Tibial artery (tissue), 4 donors: ENCODE measurements around the gene ERC1.

Source experiments
- DNase-seq, 2 donors: peaks; one replicate each; pipeline ENCODE4 v3.0.0-alpha.2; 2019
- H3K27ac ChIP-seq, 2 donors: fragments of 200-600 bp; sonication (generic) in 1 of 2; 1 replicate in 1 of 2; 2 replicates in 1 of 2; pipeline ENCODE4 v1.5.1; 2018 to 2019; ENCODE audit warnings: mild to moderate bottlenecking in 1 of 2
- H3K27me3 ChIP-seq, 2 donors: fragments of 200-600 bp; sonication (generic) in 1 of 2; one replicate each; pipeline versions ENCODE4 v1.5.1 to v1.6.0; 2016 to 2019
- H3K36me3 ChIP-seq, 3 donors: fragments of 200-600 bp; sonication (generic) in 2 of 3; one replicate each; pipeline ENCODE4 v1.5.1; 2016 to 2019; ENCODE audit warnings: mild to moderate bottlenecking in 2 of 3
- H3K4me1 ChIP-seq, 4 donors: fragments of 200-600 bp; sonication (generic) in 2 of 4; 1 replicate in 3 of 4; 2 replicates in 1 of 4; pipeline ENCODE4 v1.5.1; 2016 to 2019
- H3K4me3 ChIP-seq, 2 donors: fragments of 200-600 bp; sonication (generic) in 1 of 2; 1 replicate in 1 of 2; 2 replicates in 1 of 2; pipeline ENCODE4 v1.5.1; 2018 to 2019; ENCODE audit warnings: mild to moderate bottlenecking in 2 of 2
- H3K9me3 ChIP-seq, 3 donors: fragments of 200-600 bp; sonication (generic) in 1 of 3; one replicate each; pipeline ENCODE4 v1.5.1; 2016 to 2019
- intact Hi-C: fragments of 100-400 bp; cut with DNase I; formaldehyde crosslinking; loops from one replicate; pipeline ENCODE4 v1.15.0; 2023; ENCODE audit warnings: low total_unique reads
- TF ChIP-seq, protein P1 (sequence below), 2 experiments: fragments of 200-600 bp in 1 of 2; fragments of 450-650 bp in 1 of 2; IDR thresholded peaks; one replicate each; pipeline ENCODE4 v1.5.1; 2017 to 2019; ENCODE audit warnings: antibody characterized with exemption in 2 of 2, mild to moderate bottlenecking in 1 of 2, moderate library complexity in 1 of 2

ERC1 gene

DNA sequence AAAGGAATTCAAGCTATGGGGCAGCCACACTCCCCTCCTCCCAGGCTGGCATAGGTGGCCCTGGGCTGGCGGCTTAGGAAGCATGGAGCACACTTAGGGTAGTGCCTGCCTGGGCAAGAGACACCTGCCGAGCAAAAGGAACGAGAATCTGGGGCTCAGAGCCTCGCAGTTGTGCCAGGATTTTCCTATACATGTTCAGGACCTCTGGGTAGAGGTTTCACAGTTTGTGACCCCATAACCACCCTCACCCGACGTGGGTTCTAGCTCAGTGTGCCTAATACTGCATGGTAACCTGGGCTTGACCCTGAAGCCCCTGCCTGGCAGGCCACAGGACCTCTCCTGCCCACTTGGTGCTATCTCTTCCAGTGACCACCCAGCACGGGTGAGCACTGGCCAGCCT lies 503.8 kb downstream of the ERC1 start:
- no peak overlapping the region for H3K4me3 ChIP-seq
- no peak overlapping the region for H3K27ac ChIP-seq
- no peak for DNase-seq
- H3K36me3 ChIP-seq = peaks cover 11 to 42% (median 31%) of the 10 kb centered on the region in 3 donors
- no peaks in the 10 kb centered on the region for H3K27me3 ChIP-seq
- peaks cover 0 to 17% (median 11%) of the 10 kb centered on the region in 4 donors for H3K4me1 ChIP-seq
- intact Hi-C loops = no loop called here
- no peaks in the 10 kb centered on the region for H3K9me3 ChIP-seq
- TF ChIP-seq, protein P1, sequence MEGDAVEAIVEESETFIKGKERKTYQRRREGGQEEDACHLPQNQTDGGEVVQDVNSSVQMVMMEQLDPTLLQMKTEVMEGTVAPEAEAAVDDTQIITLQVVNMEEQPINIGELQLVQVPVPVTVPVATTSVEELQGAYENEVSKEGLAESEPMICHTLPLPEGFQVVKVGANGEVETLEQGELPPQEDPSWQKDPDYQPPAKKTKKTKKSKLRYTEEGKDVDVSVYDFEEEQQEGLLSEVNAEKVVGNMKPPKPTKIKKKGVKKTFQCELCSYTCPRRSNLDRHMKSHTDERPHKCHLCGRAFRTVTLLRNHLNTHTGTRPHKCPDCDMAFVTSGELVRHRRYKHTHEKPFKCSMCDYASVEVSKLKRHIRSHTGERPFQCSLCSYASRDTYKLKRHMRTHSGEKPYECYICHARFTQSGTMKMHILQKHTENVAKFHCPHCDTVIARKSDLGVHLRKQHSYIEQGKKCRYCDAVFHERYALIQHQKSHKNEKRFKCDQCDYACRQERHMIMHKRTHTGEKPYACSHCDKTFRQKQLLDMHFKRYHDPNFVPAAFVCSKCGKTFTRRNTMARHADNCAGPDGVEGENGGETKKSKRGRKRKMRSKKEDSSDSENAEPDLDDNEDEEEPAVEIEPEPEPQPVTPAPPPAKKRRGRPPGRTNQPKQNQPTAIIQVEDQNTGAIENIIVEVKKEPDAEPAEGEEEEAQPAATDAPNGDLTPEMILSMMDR (IDR thresholded peaks at IDR 0.05) = no peak

DNA sequence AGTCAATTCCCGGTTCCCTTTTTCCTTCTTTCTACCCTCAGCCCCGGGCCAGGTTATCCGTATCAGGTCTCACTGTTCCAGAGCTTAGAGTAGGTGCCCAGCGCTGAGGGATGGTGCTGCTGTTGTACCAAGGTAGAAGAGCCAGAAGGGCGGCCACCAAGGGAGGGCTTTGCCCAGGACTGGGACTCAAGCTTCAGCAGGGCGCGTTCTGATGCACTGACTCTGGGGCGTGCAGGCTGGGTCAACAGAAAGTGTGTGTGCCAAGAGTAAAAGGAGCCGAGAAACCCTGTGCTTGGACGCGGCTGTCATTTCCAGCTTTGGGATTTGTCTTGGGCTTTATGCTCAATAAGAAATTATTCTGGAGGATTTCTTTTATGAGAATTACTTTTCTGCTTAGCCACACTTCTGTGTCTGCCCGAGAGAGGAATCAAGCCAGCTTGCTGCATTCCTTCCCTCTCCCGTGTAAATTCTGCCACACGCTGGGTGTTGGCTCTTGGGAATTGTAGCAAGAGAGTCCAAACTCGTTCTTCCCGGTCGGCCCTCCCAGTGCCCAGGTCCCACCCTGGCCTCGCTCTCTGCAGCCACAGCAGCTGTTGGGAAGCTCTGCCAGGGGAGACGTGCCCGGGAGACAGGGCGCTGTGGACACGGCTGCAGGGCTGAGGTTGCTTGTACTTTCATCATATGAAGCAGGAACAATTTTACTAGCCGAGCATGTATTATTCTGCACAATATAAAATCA lies 505.3 kb downstream of the ERC1 start:
- Histone ChIP-seq H3K36me3 (peaks cover 0 to 28% (median 17%) of the 10 kb centered on the region in 3 donors), H3K27ac (peak overlapping the region; percentile 57 to 73), H3K9me3 (no peaks in the 10 kb centered on the region), H3K27me3 (no peaks in the 10 kb centered on the region), H3K4me1 (peaks cover 0 to 17% (median 11%) of the 10 kb centered on the region in 4 donors), H3K4me3 (peak overlapping the region; percentile 32 to 43)
- intact Hi-C loops = loop anchor here (1.0 kb wide), 1 partner anchor 21 kb away; no protein-coding TSS in a partner anchor
- DNase-seq = peak in 1 of 2 donors; percentile 79
- TF ChIP-seq, protein P1 (IDR thresholded peaks at IDR 0.05) = no peak

DNA sequence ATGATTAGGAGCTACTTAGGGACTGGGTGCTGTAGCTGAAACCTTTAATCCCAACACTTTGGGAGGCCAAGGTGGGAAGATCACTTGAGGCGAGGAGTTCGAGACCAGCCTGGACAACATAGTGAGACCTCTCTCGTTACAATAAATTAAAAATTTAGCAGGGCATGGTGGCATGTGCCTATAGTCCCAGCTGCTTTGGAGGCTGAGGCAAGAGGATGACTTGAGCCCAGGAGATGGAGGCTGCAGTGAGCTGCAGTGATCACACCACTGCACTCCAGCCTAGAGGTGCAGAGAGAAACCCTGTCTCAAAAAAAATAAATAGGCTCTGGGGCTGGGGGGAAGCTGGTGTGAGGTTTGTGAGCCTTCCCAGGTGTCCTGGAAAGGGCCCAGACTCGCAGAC lies 506.1 kb downstream of the ERC1 start:
- DNase-seq = no peak
- TF ChIP-seq, protein P1 (IDR thresholded peaks at IDR 0.05) = no peak
- peaks cover 0 to 17% (median 12%) of the 10 kb centered on the region in 4 donors for H3K4me1 ChIP-seq
- peaks cover 0 to 20% (median 8%) of the 10 kb centered on the region in 3 donors for H3K36me3 ChIP-seq
- intact Hi-C loops = no loop called here
- no peaks in the 10 kb centered on the region for H3K9me3 ChIP-seq
- H3K27ac ChIP-seq = peak overlapping the region; percentile 57 to 73
- H3K27me3 ChIP-seq = no peaks in the 10 kb centered on the region
- H3K4me3 ChIP-seq = no peak overlapping the region

DNA sequence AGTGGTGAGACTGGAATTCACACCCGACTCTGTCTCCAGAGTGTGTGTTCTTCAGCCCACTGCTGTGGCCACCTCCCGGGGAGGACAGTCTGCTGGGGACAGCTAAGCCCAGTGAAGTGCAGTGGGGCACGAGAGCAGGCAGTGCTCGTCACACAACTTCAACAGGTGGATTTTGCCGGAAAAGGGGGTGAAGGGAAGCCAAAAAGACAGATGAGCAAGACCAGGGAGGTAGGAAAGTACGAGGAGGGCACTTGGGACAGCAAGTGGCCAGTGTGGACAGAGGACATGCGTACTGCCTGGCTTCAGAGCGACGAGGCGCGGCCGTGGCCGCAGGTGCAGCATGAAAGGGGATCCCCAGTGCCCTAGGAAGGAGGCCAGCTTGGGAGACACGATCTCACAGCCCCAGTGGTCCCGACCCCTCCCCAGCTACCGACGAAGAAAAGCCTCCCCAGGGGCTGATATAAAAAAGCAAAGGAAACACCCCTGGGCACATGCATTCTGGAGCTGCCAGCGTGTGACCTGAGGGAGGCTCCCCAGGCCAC lies 507.2 kb downstream of the ERC1 start:
- intact Hi-C loops = no loop called here
- no peak for DNase-seq
- no peaks in the 10 kb centered on the region for H3K9me3 ChIP-seq
- H3K4me3 ChIP-seq = no peak overlapping the region
- no peaks in the 10 kb centered on the region for H3K27me3 ChIP-seq
- peaks cover 0 to 8% (median 0%) of the 10 kb centered on the region in 3 donors for H3K36me3 ChIP-seq
- TF ChIP-seq, protein P1 (IDR thresholded peaks at IDR 0.05) = no peak
- H3K27ac ChIP-seq = no peak overlapping the region
- peaks cover 0 to 27% (median 19%) of the 10 kb centered on the region in 4 donors for H3K4me1 ChIP-seq

DNA sequence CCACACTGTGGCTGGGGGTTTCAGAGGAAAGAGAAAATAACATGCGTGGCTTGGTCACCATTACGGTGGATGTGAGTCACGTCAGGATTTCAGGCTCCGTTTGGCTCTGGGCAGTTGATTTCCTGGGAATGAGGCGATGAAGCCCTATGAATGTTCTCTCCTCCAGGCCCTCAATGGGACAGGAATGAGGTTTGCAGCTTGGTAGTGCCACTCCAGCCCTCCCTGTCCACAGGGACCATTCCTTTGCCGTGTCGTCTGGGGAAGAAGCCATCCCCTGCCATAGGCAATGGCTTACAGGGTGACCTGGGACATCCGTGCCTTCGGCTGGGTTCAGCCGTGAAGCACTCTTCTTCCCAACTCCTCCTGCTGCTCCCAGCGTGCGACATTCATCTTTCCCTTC lies 508.3 kb downstream of the ERC1 start:
- Histone ChIP-seq H3K9me3 (no peaks in the 10 kb centered on the region), H3K4me1 (peaks cover 0 to 29% (median 19%) of the 10 kb centered on the region in 4 donors), H3K27me3 (no peaks in the 10 kb centered on the region), H3K27ac (no peak overlapping the region), H3K36me3 (peaks cover 0 to under 1% (median 0%) of the 10 kb centered on the region in 3 donors), H3K4me3 (no peak overlapping the region)
- no peak for DNase-seq
- TF ChIP-seq, protein P1 (IDR thresholded peaks at IDR 0.05) = no peak
- intact Hi-C loops = no loop called here
